Fibroblast of the conjunctiva (primary cell): Measurements from ENCODE around the gene IPMK.
A peak's percentile ranks its signal among the peaks of the same experiment; 100 is the strongest.
"Not testable (repeated sequence)": the region's sequence is repeated elsewhere in the genome, so short reads cannot be mapped to it uniquely, and the experiment has no call there.

Experiments
- DNase-seq: peaks from one replicate; pipeline ENCODE4 v3.0.0-alpha.2; 2010; ENCODE audit warnings: low read depth

The IPMK gene

DNA sequence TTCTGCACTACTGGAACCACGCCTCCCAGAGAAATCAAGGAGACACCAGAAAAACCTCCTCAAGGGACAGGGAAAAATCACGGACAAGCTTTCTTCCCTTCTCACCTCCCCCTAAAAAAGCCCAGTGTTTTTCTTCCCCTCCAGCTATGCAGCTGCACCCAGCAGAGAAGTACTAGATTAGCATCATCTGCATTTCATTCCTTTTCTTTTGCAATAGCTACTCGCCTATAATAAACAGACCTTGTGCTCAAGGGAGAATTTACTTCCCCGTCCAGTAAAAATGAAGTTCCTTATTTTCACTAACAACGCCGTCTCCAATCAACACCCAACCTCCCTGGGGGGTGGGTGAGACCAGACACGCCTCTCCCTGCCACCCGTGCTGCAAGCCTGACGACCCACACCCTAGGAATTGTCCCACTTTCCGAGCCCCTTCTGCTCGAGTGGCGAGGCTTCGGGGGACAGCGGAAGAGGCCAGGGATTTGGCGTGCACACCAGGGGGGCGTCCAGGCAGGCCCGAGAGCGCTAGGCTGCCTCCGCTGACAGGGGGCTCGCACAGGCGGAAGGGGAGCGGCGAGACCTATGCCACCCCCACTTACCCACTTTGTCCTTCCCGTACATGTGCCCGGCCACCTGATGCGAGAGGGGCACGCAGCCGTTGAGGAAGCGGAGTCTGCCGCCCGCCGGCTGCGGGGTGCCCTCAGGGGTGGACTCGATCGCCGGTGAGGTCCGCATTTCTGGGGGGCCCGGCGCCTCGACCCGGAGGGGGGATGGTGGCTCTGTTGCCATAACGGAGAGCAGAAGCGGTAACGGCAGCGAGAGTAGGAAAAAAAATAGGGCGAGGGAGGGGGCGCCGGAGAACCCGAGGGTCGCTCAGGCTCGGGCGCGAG is 625 bp downstream of the IPMK start:
- peak; percentile 59 for DNase-seq

DNA sequence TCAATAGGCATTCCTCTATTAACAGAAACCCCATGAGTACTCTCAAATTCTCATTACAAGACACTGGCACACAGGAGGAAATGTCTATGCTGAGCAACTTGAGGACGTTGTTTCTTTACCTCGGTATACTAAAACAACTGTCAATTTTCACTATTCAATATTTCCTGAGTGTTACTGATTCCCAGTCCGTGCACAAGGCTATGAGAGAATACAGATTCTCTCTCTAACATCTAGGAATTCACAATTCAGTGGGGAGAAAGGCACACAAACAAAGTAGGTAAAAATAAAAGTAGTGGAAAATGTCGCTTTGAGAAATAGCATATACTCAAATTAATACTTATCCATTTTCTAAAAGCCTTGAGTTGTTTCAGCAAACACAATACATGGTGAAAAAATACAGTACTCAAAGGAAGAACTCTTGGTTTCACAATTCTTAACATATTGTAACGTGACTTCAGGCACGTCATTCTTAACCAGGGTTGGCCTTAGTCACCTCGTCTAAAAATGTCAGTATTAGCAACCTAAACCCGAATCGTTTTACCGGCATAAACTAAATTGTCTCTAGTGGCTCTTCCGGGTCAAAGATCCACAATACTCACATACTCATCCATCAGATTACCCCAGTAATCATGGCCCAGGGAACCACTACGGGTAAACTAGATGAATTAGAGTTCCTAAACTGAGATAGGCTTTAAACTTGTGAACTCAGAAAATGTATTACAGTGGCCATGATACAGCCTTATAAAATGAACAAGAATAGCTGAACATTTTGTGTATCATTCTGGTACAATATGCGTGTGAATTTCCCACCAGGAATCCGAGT is 1.5 kb downstream of the IPMK start:
- DNase-seq = no peak

DNA sequence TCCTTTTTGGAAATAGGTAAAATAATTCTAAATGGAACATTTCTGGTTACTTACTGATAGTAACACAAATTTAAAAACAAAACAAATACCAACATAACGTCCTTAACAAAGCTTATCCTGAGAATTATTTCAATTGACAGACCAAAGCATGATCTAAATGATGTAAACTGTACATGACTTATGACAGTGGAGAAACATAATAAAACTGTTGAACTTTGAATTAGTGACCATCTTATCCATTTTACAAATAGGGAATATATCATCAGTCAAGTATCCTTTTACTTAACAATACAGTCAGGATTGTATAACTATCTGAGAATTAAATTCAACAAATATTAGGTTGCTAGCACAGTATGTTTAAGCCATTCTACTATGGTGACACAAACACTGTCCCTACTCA is 2.4 kb downstream of the IPMK start:
- no peak for DNase-seq

DNA sequence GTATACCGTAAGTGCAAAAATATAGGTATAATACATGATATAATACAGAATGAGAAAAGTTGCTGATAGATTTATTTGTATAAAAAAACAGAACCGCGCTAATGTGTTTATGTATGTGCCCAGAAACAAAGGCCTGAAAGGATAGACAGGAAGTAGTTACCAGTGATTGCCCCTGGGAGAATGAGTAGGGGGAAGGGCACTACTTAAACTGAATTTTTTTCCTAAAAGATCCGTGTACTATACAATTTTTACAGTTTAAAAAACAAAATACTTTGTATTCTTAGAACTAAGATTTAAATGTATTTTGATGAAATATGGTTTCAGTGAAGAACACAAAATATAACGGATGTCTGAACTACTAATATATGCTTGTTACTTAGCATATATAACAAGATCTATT is 2.9 kb downstream of the IPMK start:
- no peak for DNase-seq

DNA sequence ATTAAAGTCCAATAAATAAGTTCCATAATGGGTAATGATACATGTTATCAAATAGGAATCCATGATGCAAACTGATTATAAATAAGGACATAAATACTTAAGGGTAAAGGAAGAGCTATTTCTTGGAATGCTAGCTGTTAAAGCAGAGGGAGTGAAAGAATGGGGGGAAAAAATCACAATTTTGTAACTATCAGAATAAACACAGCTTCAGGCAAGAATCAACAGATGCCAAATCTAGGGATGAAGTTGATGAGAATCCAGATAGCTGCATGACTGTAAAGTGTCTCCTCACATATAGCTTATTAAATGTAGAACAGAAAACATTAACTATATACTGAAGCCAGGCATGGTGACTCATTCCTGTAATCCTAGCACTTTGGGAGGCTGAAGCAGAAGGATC is 4.9 kb downstream of the IPMK start:
- no peak for DNase-seq

DNA sequence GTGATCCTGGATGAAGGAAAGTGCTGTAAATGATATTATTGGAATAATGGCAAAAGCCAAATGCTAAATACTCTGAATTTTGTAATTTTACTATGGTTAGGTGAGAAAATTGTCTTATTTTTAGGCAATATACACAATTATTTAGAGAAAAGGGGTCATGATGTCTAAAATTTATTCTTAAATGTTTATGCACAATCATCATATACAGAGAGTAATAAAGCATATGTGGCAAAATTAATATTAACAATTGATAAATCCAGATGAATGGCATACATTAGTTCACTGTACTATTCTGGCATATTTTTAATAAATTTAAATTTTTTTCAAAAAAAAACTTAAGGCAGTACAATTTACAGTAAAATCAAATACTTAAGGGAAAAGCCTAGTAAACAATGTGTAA is 7.4 kb downstream of the IPMK start:
- DNase-seq = no peak

DNA sequence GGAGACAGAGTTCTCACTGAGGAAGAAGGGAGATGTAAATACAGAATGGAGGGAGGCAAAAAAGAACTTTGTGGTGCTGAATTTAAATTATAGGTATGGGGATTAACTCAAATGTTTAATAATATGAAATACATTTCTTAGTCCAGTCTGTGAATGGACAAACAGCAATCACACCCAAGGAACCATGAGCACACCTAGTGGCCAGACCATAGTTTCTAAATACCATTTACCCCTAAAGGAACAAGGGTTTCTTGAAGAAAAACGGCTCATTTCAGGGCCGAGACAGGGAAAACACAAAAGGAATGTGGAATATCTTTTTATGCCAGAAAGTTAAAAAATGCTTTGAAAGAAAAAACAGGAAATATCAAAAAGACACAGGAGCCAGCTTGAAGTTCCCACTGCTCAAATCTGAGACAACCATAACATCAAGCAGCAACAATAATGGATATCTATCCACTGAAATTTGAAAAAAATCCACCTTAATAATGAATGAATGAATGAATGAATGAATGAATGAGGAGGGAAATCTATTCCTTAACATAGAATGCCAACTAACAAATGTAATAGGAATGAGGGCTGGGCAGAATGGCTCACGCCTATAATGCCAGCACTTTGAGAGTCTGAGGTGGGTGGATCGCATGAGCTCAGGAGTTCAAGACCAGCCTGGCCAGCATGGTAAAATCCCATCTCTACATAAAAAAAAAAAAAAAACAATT is 8.6 kb downstream of the IPMK start:
- DNase-seq = no peak

DNA sequence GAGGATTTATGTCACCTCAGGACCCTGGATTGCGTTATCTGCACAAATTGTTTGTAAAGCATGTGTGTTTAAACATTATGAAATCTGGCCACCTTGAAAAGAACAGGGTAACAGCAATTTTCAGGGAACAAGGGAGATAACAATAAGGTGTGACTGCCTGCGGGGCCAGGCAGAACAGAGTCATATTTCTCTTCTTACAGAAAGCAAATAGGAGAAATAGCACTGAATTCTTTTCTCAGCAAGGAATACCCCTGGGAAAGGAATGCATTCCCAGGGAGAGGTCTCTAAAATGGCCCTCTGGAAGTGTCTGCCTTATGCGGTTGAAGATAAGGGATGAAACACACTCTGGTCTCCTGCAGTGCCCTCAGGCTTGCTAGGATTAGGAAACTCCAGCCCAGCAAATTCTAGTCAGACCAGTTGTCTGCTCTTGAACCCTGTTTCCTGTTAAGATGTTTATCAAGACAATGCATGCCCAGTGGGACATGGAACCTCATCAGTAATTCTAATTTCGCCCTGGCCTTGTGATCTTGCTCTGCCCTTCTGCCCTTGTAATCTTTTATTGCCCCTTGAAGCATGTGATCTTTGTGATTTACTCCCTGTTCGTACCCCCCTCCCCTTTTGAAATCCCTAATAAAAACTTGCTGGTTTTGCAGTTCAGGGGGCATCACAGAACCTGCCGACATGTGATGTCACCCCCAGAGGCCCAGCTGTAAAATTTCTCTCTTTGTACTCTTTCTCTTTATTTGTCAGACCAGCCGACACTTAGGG is 11.5 kb downstream of the IPMK start:
- DNase-seq = not testable (repeated sequence)

DNA sequence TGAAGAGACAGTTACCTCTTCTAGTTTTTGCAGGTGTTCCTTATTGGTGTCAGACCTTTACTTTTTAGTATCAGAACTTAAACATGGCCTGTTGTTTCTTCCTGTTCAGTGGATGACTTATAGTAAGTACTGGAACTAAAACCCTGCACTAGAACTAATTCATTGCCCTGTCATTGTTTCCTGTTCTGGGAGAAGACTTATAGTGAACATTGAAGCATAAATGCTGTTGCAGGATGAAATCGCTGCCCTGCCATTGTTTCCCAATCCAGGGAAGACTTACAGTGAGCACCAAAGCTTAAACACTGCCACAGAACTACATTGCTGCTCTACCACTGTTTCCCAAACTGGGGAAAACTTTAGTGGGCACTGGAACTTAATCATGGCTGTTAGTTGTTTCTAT is 13.1 kb downstream of the IPMK start:
- no peak for DNase-seq

DNA sequence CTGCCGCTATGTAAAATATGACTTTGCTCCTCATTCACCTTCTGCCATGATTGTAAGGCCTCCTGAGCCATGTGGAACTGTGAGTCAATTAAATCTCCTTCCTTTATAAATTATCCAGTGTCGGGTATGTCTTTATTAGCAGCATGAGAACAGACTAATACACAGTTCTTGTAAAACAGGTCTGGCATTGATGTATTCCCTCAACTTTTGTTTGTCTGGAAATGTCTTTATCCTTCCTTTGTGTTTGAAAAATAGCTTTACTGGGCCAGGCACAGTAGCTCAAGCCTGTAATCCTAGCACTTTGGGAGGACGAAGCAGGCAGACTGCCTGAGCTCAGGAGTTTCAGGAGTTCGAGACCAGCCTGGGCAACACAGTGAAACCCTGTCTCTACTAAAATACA is 14.5 kb downstream of the IPMK start:
- DNase-seq = no peak

DNA sequence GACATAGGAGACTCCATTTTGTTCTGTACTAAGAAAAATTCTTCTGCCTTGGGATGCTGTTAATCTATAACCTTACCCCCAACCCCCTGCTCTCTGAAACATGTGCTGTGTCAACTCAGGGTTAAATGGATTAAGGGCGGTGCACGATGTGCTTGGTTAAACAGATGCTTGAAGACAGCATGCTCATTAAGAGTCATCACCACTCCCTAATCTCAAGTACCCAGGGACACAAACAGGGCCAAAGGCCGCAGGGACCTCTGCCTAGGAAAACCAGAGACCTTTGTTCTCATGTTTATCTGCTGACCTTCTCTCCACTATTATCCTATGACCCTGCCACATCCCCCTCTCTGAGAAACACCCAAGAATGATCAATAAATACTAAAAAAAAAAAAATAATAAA is 23.0 kb downstream of the IPMK start:
- DNase-seq = not testable (repeated sequence)

DNA sequence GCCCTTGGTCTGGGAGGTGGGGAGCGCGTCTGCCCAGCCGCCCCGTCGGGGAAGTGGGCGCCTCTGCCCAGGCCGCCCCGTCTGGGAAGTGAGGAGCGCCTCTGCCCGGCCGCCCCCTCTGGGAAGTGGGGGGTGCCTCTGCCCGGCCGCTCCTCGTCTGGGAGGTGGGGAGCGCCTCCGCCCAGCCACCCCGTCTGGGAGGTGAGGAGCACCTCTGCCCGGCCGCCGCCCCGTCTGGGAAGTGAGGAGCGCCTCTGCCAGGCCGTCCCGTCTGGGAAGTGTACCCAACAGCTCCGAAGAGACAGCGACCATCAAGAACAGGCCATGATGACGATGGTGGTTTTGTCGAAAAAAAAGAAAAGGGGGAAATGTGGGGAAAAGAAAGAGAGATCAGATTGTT is 23.5 kb downstream of the IPMK start:
- not testable (repeated sequence) for DNase-seq

DNA sequence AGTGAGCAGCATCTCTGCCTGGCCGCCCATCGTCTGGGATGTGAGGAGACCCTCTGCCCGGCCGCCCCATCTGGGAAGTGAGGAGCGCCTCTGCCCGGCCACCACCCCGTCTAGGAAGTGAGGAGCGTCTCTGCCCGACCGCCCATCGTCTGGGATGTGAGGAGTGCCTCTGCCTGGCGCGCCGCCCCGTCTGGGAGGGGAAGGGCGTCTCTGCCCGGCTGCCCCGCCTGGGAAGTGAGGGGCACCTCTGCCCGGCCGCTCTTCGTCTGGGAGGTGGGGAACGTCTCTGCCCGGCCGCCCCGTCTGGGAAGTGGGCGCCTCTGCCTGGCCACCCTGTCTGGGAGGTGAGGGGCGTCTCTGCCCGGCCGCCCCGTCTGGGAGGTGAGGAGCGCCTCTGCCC is 23.9 kb downstream of the IPMK start:
- DNase-seq = not testable (repeated sequence)

DNA sequence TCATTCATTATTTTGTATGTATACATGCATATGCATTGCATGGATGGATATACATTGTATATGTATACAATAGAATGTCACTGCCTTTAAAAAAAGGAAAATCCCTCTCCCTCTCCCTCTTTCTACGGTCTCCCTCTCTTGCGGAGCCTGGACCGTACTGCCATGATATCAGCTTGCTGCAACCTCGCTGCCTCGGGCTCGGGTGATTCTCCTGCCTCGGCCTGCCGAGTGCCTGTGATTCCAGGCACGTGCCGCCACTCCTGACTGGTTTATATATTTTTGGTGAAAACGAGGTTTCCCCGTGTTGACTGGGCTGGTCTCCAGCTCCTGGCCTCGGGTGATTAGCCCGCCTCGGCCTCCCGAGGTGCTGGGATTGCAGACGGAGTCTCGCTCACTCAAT is 24.4 kb downstream of the IPMK start:
- no peak for DNase-seq

DNA sequence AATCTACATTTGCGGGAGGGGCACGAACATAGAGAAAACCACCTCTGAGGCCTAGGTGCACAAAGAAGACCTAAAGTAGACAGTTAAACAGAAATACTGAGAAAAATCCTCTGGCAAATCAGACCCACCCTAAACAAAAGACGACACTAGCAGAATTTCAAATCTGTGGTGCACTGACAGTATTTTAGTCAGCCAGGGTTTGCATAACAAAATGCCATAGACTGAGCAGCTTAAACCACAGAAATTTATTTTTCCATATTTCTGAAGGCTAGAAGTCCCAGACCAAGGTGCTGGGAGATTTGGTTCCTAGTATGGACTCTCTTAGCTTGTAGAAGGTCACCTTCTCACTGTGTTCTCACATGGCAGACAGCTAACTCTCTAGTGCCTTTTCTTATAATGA is 26.3 kb downstream of the IPMK start:
- DNase-seq = no peak

DNA sequence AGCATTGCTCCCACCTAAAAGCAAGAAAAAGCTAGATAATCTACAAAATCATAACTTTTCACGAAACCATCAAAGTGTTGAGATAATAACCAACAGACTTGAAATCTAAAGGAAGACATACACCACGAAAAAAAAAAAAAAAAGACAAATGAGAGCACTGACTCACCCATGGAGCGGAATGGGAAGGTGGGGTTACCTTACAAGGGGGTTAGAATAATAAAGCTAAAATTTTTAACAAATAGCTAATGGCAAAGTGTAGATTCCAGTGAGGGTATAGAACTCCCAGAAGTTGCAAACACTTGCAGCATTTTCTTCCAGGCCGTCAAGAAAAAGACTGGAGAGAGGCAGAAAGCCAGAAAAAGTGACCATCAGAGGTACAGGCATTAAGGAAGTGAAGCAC is 27.2 kb downstream of the IPMK start:
- DNase-seq = no peak

DNA sequence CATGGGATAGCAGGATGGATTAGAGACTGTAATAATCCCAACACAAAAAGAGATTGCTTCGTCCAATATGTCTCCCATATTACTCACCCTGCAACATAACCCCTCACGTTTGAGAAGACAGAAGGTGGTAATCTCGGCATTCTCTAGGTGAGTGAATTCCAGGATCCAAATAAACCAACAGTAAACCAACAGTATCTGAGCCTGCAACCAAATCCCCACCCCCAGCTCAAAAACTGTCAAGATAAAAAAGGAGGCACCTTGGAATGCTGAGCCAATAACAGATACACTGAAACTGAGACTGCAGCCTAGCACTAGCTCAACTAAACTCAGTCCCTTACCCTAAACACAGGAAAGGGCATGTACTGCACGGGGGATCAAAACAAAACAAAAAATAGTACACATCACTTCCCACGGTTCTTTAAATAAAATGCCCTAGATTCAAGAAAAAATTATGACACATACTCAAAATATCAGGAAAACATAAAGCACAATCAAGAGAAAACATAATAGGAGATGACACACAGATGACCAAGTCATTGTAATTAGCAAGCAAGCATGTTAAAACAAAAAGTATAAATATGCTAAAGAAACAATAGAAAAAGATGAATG is 28.0 kb downstream of the IPMK start:
- no peak for DNase-seq

DNA sequence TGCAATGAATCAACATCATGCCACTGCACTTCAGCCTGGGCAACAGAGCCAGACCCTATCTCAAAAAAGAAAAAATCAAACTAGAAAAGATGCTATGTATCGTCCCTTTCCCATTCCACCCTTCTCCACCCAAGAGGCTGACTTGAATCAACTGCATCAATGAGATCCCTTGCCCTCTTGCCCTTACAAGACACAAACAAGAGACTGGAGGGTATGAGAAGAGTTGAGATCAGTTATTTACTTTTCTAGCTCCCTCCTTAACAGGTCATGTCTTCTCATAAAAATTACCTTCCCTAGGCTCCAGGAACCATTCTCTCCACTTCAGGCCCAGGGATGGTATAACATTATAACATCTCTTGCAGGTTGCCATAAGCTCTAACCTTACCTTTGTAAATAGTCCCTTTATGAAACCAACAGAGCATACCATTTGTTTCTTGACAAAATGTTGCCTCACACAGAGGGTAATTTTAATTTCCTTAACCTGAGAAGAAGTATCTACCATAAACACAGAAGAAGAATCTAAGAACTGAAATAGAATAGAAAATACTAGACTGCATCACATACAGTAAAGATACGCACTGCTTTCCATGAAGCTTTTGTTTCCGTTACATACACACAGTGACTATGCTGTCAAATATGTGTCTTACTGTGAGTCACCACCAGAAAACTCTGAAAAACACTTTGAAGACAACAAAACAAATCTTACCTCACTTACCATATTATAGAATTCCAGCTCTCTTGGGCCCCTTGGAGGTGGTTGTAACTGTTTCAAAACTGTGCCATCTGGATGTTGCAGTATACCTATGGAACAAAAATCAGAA is 30.5 kb downstream of the IPMK start:
- peak; percentile 70 for DNase-seq

DNA sequence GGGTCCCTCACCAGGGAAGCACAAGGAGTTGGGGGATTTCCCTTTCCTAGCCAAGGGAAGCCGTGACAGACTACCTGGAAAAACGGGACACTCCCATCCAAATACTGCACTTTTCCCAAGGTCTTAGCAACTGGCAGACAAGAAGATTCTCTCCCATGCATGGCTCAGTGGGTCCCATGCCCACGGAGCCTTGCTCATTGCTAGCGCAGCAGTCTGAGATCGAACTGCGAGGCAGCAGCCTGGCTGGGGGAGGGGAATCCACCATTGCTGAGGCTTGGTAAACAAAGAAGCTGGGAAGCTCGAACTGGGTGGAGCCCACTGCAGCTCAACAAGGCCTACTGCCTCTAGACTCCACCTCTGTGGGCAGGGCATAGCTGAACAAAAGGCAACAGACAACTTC is 37.8 kb downstream of the IPMK start:
- not testable (repeated sequence) for DNase-seq

DNA sequence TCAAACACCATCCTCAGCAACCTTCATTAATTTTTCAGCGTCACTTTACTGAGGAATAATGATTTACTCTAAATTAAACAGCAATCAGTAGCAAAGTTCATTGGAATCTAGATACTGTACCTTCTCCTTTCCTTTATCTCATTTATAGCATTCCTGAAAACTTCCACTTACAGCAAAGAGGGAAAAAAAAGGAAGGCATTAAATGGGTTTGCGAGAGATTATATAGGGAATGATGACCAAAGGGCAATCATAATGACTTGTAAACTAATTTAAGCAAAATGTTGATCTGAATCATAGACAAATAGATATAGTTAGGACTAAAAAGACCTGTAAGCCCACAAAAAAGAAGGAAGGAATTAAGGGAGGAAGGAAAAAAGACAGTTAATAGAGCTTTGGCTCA is 42.0 kb downstream of the IPMK start:
- no peak for DNase-seq
